Measurements from ENCODE around the gene TMEM30B. TPM values are rescaled to one million over a fixed set of nuclear protein-coding genes. Genes with fewer than 3 reads are reported as not detected.
"Not testable (repeated sequence)": the region's sequence is repeated elsewhere in the genome, so short reads cannot be mapped to it uniquely, and the experiment has no call there.

Gene TMEM30B
- total RNA-seq, 1 donor from 2014 or later: 10.5 TPM

DNA sequence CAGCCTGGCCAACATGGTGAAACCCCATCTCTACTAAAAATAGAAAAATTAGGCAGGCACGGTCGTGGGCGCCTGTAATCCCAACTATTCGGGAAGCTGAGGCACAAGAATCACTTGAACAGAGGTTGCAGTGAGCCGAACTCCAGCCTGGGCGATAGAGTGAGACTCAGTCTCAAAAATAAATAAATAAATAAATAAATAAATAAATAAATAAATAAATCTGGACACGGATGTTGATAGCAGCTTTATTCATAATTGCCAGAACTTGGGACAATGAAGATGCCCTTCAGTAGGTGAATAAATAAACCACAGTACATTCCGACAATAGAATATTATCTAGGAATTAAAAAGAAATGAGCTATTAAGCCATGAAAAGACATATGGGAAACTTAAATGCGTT, 31.1 kb downstream of the TMEM30B start:
- Histone ChIP-seq H3K36me3 (ENCODE audit: control insufficient read depth, insufficient read depth, low read length) (no peaks in the 10 kb centered on the region), H3K4me3 (ENCODE audit: low read depth, low read length) (no peak overlapping the region), H3K27me3 (ENCODE audit: control insufficient read depth, insufficient read depth, low read length) (no peaks in the 10 kb centered on the region)
- TF ChIP-seq CTCF (IDR thresholded peaks at IDR 0.05; ENCODE audit: insufficient read depth, low read length, severe bottlenecking): no peak
- FAIRE-seq (no peak), DNase-seq (ENCODE audit: low read depth) (no peak)

- FAIRE-seq (no peak), DNase-seq (ENCODE audit: low read depth) (peak; percentile 56)
- H3K4me3 ChIP-seq (ENCODE audit: low read depth, low read length): no peak overlapping the region
These were observed 33.2 kb downstream of the TMEM30B start for GRCh38 chr14:61247935-61248334.

GRCh38 chr14:61246721-61247120, 34.4 kb downstream of the TMEM30B start:
- Histone ChIP-seq H3K4me3 (ENCODE audit: low read depth, low read length) (no peak overlapping the region), H3K36me3 (ENCODE audit: control insufficient read depth, insufficient read depth, low read length) (no peaks in the 10 kb centered on the region), H3K27me3 (ENCODE audit: control insufficient read depth, insufficient read depth, low read length) (no peaks in the 10 kb centered on the region)
- TF ChIP-seq CTCF (IDR thresholded peaks at IDR 0.05; ENCODE audit: insufficient read depth, low read length, severe bottlenecking): no peak
- FAIRE-seq: no peak
- DNase-seq (ENCODE audit: low read depth): no peak

More at GRCh38 chr14:61247935-61248334, 33.2 kb downstream of the TMEM30B start:
- no peaks in the 10 kb centered on the region for H3K27me3 ChIP-seq (ENCODE audit: control insufficient read depth, insufficient read depth, low read length)
- no peak for TF ChIP-seq CTCF (IDR thresholded peaks at IDR 0.05; ENCODE audit: insufficient read depth, low read length, severe bottlenecking)
- no peaks in the 10 kb centered on the region for H3K36me3 ChIP-seq (ENCODE audit: control insufficient read depth, insufficient read depth, low read length)

DNA sequence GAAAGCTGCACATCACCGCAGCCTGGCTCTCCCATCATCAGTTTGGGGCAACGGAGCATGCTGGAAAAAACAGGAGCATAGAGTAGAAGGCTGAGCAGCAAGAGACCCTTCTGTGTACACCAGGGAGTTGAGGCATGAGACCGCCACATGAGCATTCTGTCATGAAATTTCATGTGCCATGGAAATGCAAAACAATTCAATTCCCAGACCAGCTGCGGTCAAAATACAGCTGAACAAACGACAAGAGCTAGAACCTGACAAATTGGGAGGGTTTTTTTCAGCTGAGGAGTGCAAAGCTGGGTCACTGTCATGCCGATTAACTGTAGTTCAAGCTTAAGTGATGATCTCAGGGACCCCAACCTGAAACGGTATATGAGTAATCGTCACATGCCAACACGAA, 37.1 kb downstream of the TMEM30B start:
- Histone ChIP-seq H3K27me3 (ENCODE audit: control insufficient read depth, insufficient read depth, low read length) (no peaks in the 10 kb centered on the region), H3K4me3 (ENCODE audit: low read depth, low read length) (no peak overlapping the region), H3K36me3 (ENCODE audit: control insufficient read depth, insufficient read depth, low read length) (no peaks in the 10 kb centered on the region)
- no peak for FAIRE-seq
- DNase-seq (ENCODE audit: low read depth): no peak
- TF ChIP-seq CTCF (IDR thresholded peaks at IDR 0.05; ENCODE audit: insufficient read depth, low read length, severe bottlenecking): no peak

DNA sequence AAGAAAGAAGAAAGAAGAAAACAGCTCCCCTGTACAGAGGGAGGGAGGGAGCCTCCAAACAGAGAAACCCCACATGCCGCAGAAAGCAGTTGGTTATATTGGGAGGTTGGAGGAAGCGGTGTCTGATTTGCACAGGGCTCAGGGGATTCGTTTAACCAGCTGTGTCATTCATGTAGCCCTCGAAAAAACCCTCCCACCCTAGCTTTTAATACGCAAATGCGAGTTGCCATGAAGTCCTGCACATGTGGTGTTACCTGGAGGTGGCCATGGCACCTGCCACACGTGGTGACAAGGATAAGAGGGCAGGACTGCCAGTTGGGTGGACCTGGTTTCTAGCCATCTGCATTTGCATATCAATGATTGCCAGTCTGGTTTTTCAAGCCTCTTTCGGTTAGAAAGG, 40.9 kb downstream of the TMEM30B start:
- DNase-seq (ENCODE audit: low read depth): no peak
- no peak for FAIRE-seq
- H3K27me3 ChIP-seq (ENCODE audit: control insufficient read depth, insufficient read depth, low read length): no peaks in the 10 kb centered on the region
- no peak overlapping the region for H3K4me3 ChIP-seq (ENCODE audit: low read depth, low read length)
- H3K36me3 ChIP-seq (ENCODE audit: control insufficient read depth, insufficient read depth, low read length): no peaks in the 10 kb centered on the region
- TF ChIP-seq CTCF (IDR thresholded peaks at IDR 0.05; ENCODE audit: insufficient read depth, low read length, severe bottlenecking): no peak

DNA sequence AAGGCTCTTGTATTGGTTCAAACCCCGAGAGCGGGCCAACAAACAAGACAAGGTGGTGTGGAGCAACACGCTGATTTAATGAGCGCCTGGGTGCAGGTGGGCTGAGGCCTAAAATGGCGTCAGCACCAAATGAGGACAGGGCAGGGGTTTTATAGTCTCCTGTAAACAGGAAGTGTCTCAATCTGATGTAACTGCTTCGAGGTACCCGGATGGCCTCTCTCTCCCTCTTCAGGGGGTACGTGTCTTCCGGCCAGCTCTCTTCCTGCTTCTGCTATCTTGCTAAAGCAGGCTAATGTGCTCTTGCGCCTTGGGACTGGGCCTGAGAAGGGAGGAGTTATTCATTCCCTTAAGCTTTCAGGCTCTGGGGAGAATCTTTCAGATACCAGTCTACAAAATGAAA, 41.9 kb downstream of the TMEM30B start:
- not testable (repeated sequence) for H3K4me3 ChIP-seq (ENCODE audit: low read depth, low read length); H3K27me3 ChIP-seq (ENCODE audit: control insufficient read depth, insufficient read depth, low read length); H3K36me3 ChIP-seq (ENCODE audit: control insufficient read depth, insufficient read depth, low read length); DNase-seq (ENCODE audit: low read depth)
- FAIRE-seq: peak; percentile 13
